ENCODE measurements around the gene SUCO.

GRCh38 chr1:172585861-172586260, 52.9 kb downstream of the SUCO start:
- TF ChIP-seq MAFK (IDR thresholded peaks at IDR 0.05; ENCODE audit: partially characterized antibody) (no peak), E2F6 (IDR thresholded peaks at IDR 0.05; ENCODE audit: borderline replicate concordance, low read depth) (no peak), USF2 (IDR thresholded peaks at IDR 0.05) (no peak)

All from A549 (cell line).